A673 (cell line): ENCODE results near the gene TGM3. TPM values are rescaled to one million over a fixed set of nuclear protein-coding genes. Genes with fewer than 3 reads are reported as not detected.

Experiments
- BruUV-seq: library from RNA; stranded (reverse); fragments of 400-500 nt; replicated peaks from 2 replicates; lab custom pipeline; 2021; lab: Mats Ljungman, UMichigan
- CTCF ChIA-PET: fragments of 300-600 bp; sonication (Branson Sonifier 250); formaldehyde crosslinking; loops from one replicate; lab custom pipeline; 2022; ENCODE audit warnings: antibody characterized with exemption; lab: Charles Lee
- POLR2A ChIA-PET: fragments of 300-600 bp; sonication (Branson Sonifier 250); formaldehyde crosslinking; loops from one replicate; lab custom pipeline; 2022; ENCODE audit warnings: antibody characterized with exemption; ENCODE audit not compliant: low non-redundant PET; lab: Charles Lee
- DNase-seq: peaks from one replicate; pipeline ENCODE4 v3.0.0-alpha.2; 2015; ENCODE audit warnings: low spot score
- H3K27ac ChIP-seq: fragments of 200-600 bp; sonication (generic); 2 replicates; pipeline ENCODE4 v1.5.1; 2016; ENCODE audit warnings: mixed run types, low read depth, mild to moderate bottlenecking, mixed read lengths, antibody characterized with exemption, low read length; ENCODE audit not compliant: poor library complexity, severe bottlenecking
- H3K27me3 ChIP-seq: fragments of 200-600 bp; sonication (generic); replicated peaks from 2 replicates; pipeline ENCODE4 v1.6.1; 2017; ENCODE audit warnings: mixed run types, low read depth, mild to moderate bottlenecking, mixed read lengths, antibody characterized with exemption, low read length; ENCODE audit not compliant: insufficient read depth, poor library complexity
- H3K36me3 ChIP-seq: fragments of 200-600 bp; sonication (generic); 2 replicates; pipeline ENCODE4 v1.6.1; 2016; ENCODE audit warnings: mixed run types, mild to moderate bottlenecking, mixed read lengths, antibody characterized with exemption, low read length; ENCODE audit not compliant: insufficient read depth, poor library complexity, severe bottlenecking
- H3K4me1 ChIP-seq: fragments of 200-600 bp; sonication (generic); 2 replicates; pipeline ENCODE4 v1.6.1; 2017; ENCODE audit warnings: mixed run types, mild to moderate bottlenecking, mixed read lengths, antibody characterized with exemption, low read length; ENCODE audit not compliant: insufficient read depth, poor library complexity, severe bottlenecking
- H3K4me3 ChIP-seq: fragments of 200-600 bp; sonication (generic); 2 replicates; pipeline ENCODE4 v1.5.1; 2016; ENCODE audit warnings: low read depth, mixed run types, mild to moderate bottlenecking, mixed read lengths, low read length; ENCODE audit not compliant: poor library complexity, severe bottlenecking
- H3K9me3 ChIP-seq: fragments of 200-600 bp; sonication (generic); 2 replicates; pipeline ENCODE4 v1.6.1; 2016; ENCODE audit warnings: mixed run types, low read depth, mild to moderate bottlenecking, mixed read lengths, antibody characterized with exemption, low read length; ENCODE audit not compliant: poor library complexity, severe bottlenecking
- EZH2 ChIP-seq: fragments of 200-600 bp; sonication (generic); IDR thresholded peaks from 2 replicates; pipeline ENCODE4 v1.6.1; 2017; ENCODE audit warnings: borderline replicate concordance, low read depth, mild to moderate bottlenecking, mixed read lengths, antibody characterized with exemption, low read length; ENCODE audit not compliant: poor library complexity, severe bottlenecking
- intact Hi-C: fragments of 100-400 bp; cut with micrococcal nuclease; formaldehyde crosslinking; loops from one replicate; pipeline ENCODE4 v1.10.0; 2022; ENCODE audit not compliant: unreplicated experiment
- total RNA-seq: library from RNA; stranded (reverse); gene quantifications from 2 replicates; pipeline ENCODE4 v1.2.3, GENCODE V29; 2021
- TF ChIP-seq, protein P1 (sequence below): fragments of 300-800, 200-600 bp; sonication (generic); conservative IDR thresholded peaks from 2 replicates; pipeline ENCODE4 v1.5.1; 2017; ENCODE audit warnings: low read depth, mild to moderate bottlenecking, antibody characterized with exemption, low read length, moderate library complexity, mixed read lengths

TGM3 gene
- total RNA-seq, 1 experiment from 2014 or later, result 0.11 TPM

GRCh38 chr20:2335096-2335870, 39.5 kb downstream of the TGM3 start:
- H3K4me3 ChIP-seq, result no peak overlapping the region
- no peaks in the 10 kb centered on the region for H3K4me1 ChIP-seq
- no peaks in the 10 kb centered on the region for H3K36me3 ChIP-seq
- no peak overlapping the region for H3K27ac ChIP-seq
- ChIA-PET CTCF (no interaction called here), POLR2A (no interaction called here)
- H3K27me3 ChIP-seq, result peaks cover 11% of the 10 kb centered on the region
- H3K9me3 ChIP-seq, result no peaks in the 10 kb centered on the region
- intact Hi-C loops, result no loop called here
- TF ChIP-seq, protein P1, sequence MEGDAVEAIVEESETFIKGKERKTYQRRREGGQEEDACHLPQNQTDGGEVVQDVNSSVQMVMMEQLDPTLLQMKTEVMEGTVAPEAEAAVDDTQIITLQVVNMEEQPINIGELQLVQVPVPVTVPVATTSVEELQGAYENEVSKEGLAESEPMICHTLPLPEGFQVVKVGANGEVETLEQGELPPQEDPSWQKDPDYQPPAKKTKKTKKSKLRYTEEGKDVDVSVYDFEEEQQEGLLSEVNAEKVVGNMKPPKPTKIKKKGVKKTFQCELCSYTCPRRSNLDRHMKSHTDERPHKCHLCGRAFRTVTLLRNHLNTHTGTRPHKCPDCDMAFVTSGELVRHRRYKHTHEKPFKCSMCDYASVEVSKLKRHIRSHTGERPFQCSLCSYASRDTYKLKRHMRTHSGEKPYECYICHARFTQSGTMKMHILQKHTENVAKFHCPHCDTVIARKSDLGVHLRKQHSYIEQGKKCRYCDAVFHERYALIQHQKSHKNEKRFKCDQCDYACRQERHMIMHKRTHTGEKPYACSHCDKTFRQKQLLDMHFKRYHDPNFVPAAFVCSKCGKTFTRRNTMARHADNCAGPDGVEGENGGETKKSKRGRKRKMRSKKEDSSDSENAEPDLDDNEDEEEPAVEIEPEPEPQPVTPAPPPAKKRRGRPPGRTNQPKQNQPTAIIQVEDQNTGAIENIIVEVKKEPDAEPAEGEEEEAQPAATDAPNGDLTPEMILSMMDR, result no peak
- TF ChIP-seq EZH2, result no peak
- DNase-seq, result no peak
- BruUV-seq, result no TSS peak

- H3K4me1 ChIP-seq, result no peaks in the 10 kb centered on the region
- no TSS peak for BruUV-seq
- no peak for DNase-seq
- peaks cover 10% of the 10 kb centered on the region for H3K27me3 ChIP-seq
- no peaks in the 10 kb centered on the region for H3K9me3 ChIP-seq
- H3K4me3 ChIP-seq, result no peak overlapping the region
- no peak overlapping the region for H3K27ac ChIP-seq
- ChIA-PET CTCF (no interaction called here), POLR2A (no interaction called here)
- intact Hi-C loops, result no loop called here
- no peaks in the 10 kb centered on the region for H3K36me3 ChIP-seq
- TF ChIP-seq, protein P1, result no peak
- TF ChIP-seq EZH2, result no peak
Measured at GRCh38 chr20:2336471-2336870, 40.7 kb downstream of the TGM3 start.

GRCh38 chr20:2337142-2337541, 41.3 kb downstream of the TGM3 start:
- Histone ChIP-seq H3K27me3 (peaks cover 7% of the 10 kb centered on the region), H3K9me3 (no peaks in the 10 kb centered on the region), H3K4me1 (no peaks in the 10 kb centered on the region), H3K27ac (no peak overlapping the region), H3K36me3 (no peaks in the 10 kb centered on the region), H3K4me3 (no peak overlapping the region)
- TF ChIP-seq, protein P1, result no peak
- no peak for TF ChIP-seq EZH2
- no peak for DNase-seq
- BruUV-seq, result no TSS peak
- CTCF ChIA-PET, result no interaction called here
- intact Hi-C loops, result no loop called here
- POLR2A ChIA-PET, result no interaction called here
